GM21717 (cell line): ENCODE results near the gene KIF21B.

Experiments
- ATAC-seq: cut with Tn5 transposase; IDR thresholded peaks from one replicate; pipeline ENCODE4 v1.9.1; 2021; ENCODE audit warnings: mild to moderate bottlenecking, moderate library complexity; ENCODE audit not compliant: unreplicated experiment

Gene KIF21B, protein sequence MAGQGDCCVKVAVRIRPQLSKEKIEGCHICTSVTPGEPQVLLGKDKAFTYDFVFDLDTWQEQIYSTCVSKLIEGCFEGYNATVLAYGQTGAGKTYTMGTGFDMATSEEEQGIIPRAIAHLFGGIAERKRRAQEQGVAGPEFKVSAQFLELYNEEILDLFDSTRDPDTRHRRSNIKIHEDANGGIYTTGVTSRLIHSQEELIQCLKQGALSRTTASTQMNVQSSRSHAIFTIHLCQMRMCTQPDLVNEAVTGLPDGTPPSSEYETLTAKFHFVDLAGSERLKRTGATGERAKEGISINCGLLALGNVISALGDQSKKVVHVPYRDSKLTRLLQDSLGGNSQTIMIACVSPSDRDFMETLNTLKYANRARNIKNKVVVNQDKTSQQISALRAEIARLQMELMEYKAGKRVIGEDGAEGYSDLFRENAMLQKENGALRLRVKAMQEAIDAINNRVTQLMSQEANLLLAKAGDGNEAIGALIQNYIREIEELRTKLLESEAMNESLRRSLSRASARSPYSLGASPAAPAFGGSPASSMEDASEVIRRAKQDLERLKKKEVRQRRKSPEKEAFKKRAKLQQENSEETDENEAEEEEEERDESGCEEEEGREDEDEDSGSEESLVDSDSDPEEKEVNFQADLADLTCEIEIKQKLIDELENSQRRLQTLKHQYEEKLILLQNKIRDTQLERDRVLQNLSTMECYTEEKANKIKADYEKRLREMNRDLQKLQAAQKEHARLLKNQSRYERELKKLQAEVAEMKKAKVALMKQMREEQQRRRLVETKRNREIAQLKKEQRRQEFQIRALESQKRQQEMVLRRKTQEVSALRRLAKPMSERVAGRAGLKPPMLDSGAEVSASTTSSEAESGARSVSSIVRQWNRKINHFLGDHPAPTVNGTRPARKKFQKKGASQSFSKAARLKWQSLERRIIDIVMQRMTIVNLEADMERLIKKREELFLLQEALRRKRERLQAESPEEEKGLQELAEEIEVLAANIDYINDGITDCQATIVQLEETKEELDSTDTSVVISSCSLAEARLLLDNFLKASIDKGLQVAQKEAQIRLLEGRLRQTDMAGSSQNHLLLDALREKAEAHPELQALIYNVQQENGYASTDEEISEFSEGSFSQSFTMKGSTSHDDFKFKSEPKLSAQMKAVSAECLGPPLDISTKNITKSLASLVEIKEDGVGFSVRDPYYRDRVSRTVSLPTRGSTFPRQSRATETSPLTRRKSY (N-terminal part only)

DNA sequence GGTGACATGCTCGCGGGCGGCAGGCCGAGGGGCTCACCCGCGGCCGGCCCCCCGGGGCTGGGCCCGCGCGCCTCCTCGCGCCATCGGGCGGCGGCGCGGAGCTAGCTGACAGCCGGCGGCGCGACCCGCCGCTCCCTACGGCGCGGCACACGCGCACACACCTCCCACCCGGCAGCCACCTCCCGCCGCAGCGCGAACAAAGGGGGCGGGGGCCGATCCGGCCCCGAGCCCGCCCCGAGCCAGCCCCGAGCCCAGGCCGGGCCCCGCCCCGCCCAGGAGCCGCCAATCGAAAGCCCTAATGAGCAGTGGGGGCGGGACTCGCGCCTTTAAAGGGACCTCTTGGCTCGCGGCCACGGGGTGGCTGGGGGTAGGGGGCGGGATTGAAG is at the start of gene KIF21B:
KIF21B (minus strand) TSS at position 198 of the 386 bp plus-strand sequence. CDS start 331 bp downstream, outside the sequence.
- ATAC-seq: peak; percentile 48

DNA sequence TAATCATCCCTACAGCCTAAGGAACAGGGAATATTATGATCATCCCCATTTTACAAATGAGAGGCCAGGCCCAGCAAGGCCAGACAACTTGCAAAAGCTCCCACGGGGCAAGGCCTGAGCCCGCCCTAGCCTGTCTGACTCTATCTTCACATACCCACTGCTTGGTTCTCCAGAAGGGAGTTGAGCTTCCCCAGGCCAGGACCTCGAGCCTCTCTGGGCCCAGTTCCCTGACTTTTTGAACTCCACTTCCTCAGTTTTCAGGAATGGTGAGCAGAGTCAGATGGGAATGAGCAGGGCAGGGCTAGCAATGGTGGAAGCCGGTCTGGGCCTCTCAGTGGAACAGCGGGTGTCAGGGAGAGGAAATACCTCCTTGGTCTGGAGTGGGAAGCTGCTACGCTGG is 49.4 kb upstream of the KIF21B start:
- ATAC-seq: no peak

DNA sequence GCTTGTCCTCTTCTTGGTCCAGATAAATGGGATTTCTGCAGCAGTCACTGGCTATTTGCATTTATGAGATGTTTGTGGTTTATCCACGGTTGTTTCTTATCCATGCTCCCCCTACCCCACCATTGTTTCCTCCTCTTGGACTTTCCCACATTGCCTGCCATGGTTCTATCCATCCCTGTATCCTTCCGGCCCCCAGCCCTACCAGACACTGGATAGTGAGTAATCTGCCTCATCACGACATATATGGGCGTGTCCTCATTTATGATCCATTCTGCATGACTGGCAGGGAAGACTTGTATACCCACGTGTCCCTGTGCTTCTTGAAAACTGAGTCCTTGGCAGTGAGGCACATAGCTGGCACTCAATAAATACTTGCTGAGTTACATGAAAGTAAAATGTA is 48.6 kb upstream of the KIF21B start:
- no peak for ATAC-seq

DNA sequence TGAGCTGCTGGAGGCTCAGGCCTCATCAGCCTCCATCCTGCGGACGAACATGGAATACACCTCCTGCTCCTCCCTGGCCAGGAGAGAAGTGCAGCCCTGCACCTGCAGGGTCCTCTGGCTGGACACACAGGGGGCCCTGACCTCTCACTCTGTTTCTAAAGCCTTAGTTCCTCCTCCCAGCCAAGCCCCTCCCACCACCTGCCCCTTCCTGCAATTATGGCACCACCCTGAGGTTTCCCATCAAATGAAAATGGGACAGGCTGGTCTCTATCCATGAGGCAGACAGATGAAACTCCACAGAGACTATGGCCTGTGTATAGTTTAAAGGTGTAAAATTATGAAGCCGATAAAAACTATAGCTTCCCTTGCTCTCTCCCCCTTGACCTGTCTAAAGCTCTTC is 46.1 kb upstream of the KIF21B start:
- no peak for ATAC-seq

DNA sequence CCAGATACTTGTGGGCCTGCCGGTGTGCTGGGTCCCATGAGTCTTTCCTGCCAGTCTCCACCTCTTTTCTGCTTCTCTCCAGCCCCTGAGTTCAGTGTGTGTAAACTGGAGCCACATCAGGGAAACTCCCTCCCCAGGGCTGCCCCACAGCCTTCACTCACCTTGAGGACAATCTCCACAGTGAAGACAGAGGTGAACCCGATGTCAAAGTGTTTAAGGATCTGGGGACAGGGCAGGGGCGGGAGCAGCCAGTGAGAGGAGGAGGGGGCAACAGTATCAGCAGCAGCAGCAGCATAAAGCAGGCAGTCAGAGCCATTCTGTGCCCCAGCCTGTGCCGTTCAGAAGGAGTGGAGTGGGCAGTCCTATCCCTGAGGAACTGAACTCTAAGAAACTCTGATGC is 45.5 kb upstream of the KIF21B start:
- ATAC-seq: no peak

DNA sequence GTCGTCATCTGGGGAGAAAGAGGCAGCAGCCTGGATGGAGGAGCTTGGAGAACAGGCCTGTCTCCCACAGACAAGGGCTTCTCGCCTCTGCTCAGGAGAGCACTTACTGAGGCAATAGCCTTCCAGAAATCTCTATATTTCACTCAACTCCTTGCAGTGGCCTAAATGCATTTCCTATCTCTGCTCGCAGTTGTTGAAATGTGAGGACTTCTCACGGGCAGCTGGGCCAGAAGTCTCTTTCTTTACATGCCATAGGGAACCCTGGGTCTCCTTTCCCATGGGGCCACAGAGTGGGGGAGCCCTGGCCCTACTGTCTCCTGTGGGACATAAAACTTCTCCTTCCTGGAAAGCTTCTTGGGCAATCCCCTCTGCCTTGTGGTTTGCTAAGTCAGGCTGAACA is 43.5 kb upstream of the KIF21B start:
- no peak for ATAC-seq

DNA sequence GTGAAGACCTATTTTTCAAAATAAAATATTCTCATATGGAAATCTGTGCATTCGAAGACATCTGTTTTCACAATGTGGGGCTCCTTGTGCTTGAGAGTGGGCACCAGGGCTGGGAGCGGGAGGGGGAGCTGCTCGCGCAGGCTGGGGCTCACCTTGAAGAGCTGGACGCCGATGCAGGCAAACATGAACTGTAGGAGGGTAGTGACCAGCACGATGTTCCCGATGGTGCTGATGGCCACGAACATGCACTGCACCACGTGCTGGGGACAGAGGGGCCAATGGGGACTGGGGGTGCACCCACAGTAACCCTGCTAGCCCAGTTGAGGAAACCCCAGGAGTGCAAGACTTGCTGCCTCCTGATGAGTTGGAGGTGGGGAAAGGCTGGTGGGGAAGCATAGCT is 42.2 kb upstream of the KIF21B start:
- ATAC-seq: no peak

DNA sequence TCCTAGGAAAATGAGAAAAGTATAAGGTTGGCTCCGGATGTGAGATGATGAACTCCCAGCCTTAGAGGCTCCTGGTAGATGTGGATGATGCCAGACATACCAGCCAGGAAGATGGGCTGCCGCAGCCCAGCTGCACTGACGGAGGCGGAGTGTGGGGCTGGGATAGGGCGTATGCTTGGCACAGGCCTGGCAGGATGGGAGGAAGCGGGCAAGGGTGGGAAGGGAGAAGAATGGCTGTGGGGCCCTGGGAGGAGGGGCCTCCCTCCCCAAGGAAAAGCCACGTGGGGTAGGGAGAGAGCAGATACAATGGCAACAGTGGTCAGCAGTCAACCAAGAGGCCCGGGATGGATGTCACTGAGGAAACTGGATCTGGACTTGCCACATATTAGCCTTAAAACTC is 41.3 kb upstream of the KIF21B start:
- ATAC-seq: no peak

DNA sequence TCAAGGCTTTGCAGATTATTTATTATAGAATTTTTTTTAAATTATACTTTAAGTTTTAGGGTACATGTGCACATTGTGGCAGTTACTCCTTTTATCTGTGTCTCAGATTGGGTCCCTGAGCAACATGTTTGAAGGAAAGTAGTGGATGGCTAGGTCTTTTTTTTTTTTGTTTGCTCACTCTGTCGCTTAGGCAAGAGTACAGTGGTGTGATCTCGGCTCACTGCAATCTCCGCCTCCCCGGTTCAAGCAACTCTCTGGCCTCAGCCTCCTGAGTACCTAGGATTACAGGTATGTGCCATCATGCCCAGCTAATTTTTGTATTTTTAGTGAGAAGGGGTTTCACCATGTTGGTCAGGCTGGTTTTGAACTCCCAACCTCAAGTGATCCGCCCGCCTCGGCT is 39.6 kb upstream of the KIF21B start:
- ATAC-seq: no peak

DNA sequence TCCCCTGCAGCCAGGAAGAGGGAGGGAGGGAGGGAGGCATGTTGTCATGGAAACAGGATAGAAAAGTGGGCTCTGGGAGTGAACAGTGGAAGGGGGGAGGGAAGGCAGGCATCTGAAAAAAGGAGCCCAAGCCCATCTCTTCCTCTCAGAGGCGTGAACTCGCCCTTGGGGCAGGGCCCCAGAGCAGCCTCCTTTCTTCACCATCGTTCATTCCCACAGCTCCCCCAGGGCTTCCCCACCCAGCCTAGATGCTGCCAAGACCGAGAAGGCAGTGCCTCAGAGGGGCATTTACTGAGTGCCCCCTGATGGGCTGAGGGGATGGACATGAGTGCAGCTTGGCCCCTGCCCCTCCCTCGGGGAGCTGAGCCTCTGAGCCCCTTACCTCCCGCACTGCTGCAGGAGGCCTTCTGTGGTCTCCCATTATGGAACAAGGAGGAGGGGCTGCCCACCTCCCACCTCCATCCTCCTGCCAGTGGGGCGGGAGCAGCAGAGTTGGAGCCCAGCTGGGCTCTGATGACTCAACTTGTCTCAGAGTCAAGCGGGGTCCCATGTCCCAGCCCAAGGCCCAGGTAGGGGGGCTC is 39.1 kb upstream of the KIF21B start:
- ATAC-seq: no peak

DNA sequence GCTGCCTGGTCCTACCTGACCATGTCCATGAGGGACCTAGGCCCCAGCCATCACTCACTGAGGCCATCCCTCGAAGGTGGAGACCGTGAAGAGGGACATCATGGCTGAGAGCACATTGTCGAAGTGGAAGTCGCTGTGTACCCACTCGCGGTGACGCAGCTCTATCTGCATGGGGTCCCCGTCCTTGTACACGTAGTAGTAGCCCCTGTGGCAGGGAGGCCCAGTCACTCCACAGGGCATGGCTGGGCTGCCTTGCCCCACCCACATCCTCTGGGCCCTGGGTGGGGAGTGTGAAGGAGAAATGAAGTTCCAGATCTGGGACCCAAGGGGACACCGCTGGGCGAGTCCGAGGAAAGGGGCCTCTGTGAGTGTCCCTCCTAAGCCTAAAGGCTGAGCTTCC is 38.4 kb upstream of the KIF21B start:
- ATAC-seq: no peak

DNA sequence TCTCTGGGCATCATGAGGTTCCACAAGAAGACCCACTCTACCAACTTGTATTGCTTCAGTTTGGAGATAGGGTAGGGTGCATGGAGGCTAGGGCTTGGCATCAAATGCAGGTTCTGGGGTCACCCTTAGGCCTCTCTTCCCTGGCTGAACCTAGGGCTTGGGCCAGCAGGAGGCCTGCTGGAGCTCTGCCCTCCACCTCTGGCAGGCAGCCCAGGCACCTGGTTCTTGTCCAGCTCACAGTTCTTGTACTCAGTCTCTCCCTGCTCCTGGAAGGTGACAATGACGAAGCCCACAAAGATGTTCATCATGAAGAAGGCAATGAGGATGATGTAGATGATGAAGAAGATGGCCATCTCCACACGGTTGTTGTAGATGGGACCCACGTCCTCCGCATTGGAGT is 37.5 kb upstream of the KIF21B start:
- ATAC-seq: no peak

DNA sequence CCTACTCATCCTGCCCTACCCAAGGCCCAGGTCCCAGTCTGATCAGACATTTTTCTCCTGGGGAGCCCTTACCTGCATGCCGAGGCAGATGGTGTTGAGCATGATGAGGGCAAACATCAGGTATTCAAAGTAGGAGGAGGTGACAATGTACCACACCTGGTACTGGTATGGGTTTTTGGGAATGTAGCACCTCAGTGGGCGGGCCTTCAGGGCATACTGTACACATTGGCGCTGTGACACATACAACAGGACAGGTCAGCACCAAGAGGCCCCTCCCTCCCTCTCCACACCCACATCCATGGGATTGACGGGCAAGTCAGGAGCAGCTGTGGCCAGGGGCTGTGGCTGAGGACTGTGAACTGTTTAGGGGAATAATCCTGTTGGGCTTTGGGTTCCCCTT is 37.1 kb upstream of the KIF21B start:
- no peak for ATAC-seq

DNA sequence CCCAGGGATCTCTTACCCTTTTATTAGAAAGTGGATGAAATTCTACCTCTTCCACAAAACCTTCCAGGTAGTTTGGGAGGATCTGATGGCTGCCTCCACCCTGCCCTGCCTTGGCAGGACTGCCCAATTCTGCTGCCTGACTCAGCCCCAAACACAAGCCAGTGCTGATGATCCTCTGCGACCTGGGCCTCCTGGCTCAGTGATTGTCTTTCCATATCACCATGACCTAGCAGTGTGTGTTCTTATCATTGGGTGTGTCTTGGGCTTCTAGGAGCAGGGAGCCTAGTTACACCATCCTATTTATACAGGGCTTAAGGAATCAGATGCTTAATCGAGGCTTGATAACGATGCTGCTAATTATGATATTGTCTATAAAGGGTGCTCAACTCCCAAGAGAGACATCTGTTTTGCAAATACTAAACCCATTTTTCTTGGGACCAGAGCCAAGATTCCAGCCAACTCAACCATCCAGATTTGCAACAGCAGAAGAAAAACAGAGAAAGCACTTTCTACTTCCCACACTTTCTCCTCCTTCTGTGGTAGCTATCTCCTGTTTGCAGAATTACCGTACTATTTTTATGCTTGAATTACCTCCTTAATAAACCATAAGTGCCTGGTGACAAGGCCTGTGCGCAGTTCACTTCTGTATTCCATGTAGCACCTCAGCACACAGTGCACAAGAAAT is 36.5 kb upstream of the KIF21B start:
- no peak for ATAC-seq

DNA sequence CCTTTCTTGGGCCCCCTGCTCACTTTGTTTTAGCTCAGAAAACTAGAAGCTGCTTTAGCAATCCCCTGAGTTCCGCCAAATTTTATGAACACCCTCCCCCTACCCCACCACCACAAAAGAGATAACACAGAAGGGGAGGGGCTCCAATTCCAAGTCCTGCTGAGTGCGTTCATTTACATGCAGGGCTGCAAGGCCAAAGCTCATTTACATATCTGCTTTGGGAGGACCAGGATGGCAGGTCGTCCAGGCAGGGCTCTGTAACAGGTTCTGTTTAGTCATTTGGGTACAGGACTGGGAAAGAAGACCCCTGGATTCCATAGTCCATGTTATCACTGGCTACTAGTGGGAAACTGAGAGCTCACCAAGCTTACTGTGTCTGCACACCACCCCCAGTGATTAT is 35.9 kb upstream of the KIF21B start:
- ATAC-seq: no peak

DNA sequence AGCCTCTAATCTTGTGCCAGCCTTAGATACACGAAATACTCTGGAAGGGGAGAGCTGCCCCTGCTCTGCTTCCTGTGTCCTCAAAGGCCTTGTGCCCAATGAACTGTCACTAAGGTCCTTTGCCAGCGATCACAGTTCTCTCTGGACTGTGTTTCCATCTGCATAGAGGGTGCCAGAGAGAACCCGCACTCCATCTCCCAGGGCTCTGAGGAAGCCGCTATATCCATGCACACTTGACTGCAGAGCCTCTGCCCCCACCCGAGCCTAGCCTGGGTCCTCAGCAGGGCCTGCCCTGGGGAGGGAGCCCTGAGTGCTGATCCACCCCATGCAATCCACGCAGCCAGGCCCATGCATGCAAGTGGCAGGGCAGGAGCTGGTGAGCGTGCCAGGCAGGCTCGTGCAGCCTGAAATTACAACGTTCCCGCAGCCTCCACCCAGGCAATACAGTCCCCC is 30.6 kb upstream of the KIF21B start:
- no peak for ATAC-seq

DNA sequence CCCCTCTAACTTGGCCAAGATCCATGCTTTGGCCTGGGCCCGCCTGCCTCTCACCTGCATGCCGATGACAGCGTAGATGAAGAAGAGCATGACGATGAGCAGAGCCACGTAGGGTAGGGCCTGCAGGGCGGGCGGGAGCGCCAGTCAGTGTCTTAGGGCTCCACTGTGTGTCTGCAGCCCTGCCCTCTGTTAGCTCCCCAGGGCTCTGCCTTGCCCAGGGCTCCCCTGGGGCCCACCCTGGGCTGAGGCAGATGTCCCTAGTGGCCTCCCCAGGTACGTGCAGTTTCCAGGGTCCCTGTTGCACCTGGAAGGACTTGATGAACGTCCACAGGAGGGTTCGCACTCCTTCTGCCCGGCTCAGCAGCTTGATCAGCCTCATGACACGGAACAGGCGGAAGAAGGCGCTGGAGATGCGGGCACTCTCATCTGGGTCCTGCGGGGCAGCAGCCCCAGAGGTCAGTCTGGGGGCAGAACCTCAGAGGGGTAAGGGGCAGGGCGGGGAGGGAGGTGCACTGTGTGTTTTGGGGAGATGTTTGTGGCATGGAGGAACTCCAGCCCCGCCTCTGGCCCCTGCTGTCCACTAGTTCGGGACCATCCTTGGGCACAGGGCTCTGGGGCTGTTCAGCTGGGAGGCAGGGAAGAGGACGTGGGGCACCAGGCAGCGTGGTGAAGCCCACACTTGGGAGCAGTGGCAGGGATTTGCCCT is 29.8 kb upstream of the KIF21B start:
- ATAC-seq: no peak

DNA sequence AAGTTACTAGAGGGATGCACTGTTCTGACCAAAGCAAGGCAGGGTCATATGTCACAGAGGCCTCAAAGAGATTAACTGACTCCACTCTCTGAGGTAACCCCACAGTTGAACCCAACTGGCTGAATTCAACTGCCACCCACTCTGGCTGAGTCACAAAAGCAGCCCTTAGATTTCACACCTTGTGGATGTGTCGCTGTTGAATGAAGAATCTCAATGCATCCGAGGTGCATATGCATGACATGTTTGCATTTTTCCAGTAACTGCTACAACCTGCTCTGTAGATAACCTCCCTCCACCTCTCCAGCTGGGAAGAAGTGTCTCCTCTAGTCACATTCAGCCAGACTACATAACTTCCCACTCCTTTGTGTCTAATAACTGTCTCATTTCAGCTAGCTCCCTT is 27.9 kb upstream of the KIF21B start:
- ATAC-seq: no peak

DNA sequence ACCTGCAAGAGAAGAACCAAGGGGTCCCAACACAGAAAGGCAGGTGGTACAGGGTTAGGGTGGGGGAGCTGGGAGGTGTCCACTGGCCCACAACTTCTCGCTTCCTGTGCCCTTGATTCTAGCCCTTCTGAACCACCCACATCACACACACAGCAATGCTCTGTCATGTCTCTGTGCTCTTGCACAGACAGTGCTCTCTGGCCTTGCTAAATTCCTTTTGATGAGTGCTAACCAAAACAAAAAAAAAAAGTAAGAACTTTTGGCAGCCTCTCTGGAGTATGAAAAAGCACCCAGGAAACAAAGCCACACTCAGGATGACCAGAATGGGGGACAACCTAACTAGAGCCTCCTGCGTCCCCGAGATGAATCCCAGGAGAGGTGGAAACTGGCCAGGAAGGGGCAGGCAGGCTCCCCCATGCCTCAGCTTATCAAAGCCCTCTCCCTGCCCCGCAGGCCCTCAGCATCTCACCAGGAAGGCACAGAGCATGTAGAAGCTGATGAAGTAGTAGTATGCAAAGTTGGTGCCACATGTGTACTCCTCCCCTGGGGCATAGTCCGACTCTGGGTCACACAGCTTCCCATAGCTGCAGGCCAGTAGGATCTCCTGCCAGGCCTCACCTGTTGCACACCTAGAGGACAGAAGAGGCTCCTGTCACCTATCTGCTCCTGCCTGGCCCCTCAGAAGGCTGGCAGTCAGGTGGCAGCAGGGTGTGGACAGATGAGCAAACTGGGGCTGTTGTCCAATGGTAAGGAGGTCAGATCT is 27.2 kb upstream of the KIF21B start:
- ATAC-seq: no peak
